H9 (cell line): ENCODE measurements around the gene SLK. TPM values are rescaled to one million over a fixed set of nuclear protein-coding genes. Genes with fewer than 3 reads are reported as not detected.

Experiments
- DNase-seq: peaks from one replicate; pipeline ENCODE4 v3.0.0-alpha.2; 2017
- H2AFZ ChIP-seq: one replicate; pipeline ENCODE4 v1.6.1; 2013; ENCODE audit warnings: mild to moderate bottlenecking, low read length, control low read depth, moderate library complexity
- H2AK5ac ChIP-seq: 2 replicates; pipeline ENCODE4 v1.6.1; 2013; ENCODE audit warnings: low read length, control low read depth, mixed read lengths; ENCODE audit not compliant: insufficient read length
- H2BK120ac ChIP-seq: one replicate; pipeline ENCODE4 v1.6.1; 2013; ENCODE audit warnings: low read depth, mild to moderate bottlenecking, low read length, control low read depth, inconsistent platforms; ENCODE audit not compliant: poor library complexity, severe bottlenecking
- H2BK12ac ChIP-seq: 2 replicates; pipeline ENCODE4 v1.6.1; 2013; ENCODE audit warnings: low read length, control low read depth, mixed read lengths, low read depth; ENCODE audit not compliant: insufficient read length
- H2BK15ac ChIP-seq: 2 replicates; pipeline ENCODE4 v1.6.1; 2013; ENCODE audit warnings: low read depth, low read length, control low read depth
- H2BK20ac ChIP-seq: one replicate; pipeline ENCODE4 v1.6.1; 2013; ENCODE audit warnings: low read depth, mild to moderate bottlenecking, low read length, control low read depth, inconsistent platforms; ENCODE audit not compliant: poor library complexity, severe bottlenecking
- H2BK5ac ChIP-seq: 2 replicates; pipeline ENCODE4 v1.6.1; 2013; ENCODE audit warnings: low read length, control low read depth, mixed read lengths; ENCODE audit not compliant: insufficient read length
- H3K14ac ChIP-seq: 2 replicates; pipeline ENCODE4 v1.6.1; 2013; ENCODE audit warnings: low read length, control low read depth; ENCODE audit not compliant: insufficient read depth
- H3K18ac ChIP-seq: 2 replicates; pipeline ENCODE4 v1.6.1; 2013; ENCODE audit warnings: low read depth, mild to moderate bottlenecking, mixed read lengths, low read length, control low read depth; ENCODE audit not compliant: insufficient read length
- H3K23ac ChIP-seq: 2 replicates; pipeline ENCODE4 v1.6.1; 2013; ENCODE audit warnings: low read length, control low read depth, mixed read lengths, low read depth; ENCODE audit not compliant: insufficient read length
- H3K23me2 ChIP-seq: 2 replicates; pipeline ENCODE4 v1.6.1; 2013; ENCODE audit warnings: low read depth, mild to moderate bottlenecking, mixed read lengths, low read length, control low read depth; ENCODE audit not compliant: insufficient read length, poor library complexity, severe bottlenecking
- H3K27ac ChIP-seq: 2 replicates; pipeline ENCODE4 v1.5.1; 2013; ENCODE audit warnings: low read length, control low read depth, mixed read lengths, low read depth; ENCODE audit not compliant: insufficient read length
- H3K27me3 ChIP-seq: 2 replicates; pipeline ENCODE4 v1.6.1; 2013; ENCODE audit warnings: low read length, control low read depth, inconsistent platforms; ENCODE audit not compliant: insufficient read depth
- H3K4ac ChIP-seq: 2 replicates; pipeline ENCODE4 v1.6.1; 2013; ENCODE audit warnings: low read depth, mild to moderate bottlenecking, control low read depth, inconsistent platforms, low read length, moderate library complexity
- H3K4me1 ChIP-seq: 2 replicates; pipeline ENCODE4 v1.6.1; 2013; ENCODE audit warnings: low read length, control low read depth, inconsistent platforms; ENCODE audit not compliant: insufficient read depth
- H3K4me2 ChIP-seq: 2 replicates; pipeline ENCODE4 v1.6.1; 2013; ENCODE audit warnings: low read length, control low read depth, mixed read lengths; ENCODE audit not compliant: insufficient read length, insufficient read depth
- H3K56ac ChIP-seq: 2 replicates; pipeline ENCODE4 v1.6.1; 2013; ENCODE audit warnings: low read depth, mild to moderate bottlenecking, mixed read lengths, low read length, control low read depth; ENCODE audit not compliant: insufficient read length
- H3K79me1 ChIP-seq: 2 replicates; pipeline ENCODE4 v1.6.1; 2013; ENCODE audit warnings: low read depth, mild to moderate bottlenecking, moderate library complexity, low read length, control low read depth, inconsistent platforms; ENCODE audit not compliant: insufficient read depth, poor library complexity, severe bottlenecking
- H3K79me2 ChIP-seq: 2 replicates; pipeline ENCODE4 v1.6.1; 2013; ENCODE audit warnings: low read length, control low read depth, inconsistent platforms; ENCODE audit not compliant: insufficient read depth
- H3K9ac ChIP-seq: 2 replicates; pipeline ENCODE4 v1.6.1; 2013; ENCODE audit warnings: low read length, control low read depth, mixed read lengths; ENCODE audit not compliant: insufficient read length; ENCODE audit errors: extremely low read depth
- H3K9me3 ChIP-seq: one replicate; pipeline ENCODE4 v1.6.1; 2013; ENCODE audit warnings: low read depth, low read length, inconsistent platforms; ENCODE audit not compliant: control insufficient read depth
- H3T11ph ChIP-seq: one replicate; pipeline ENCODE4 v1.6.1; 2013; ENCODE audit warnings: mild to moderate bottlenecking, low read length, control low read depth, inconsistent platforms
- H4K20me1 ChIP-seq: one replicate; pipeline ENCODE4 v1.6.1; 2013; ENCODE audit not compliant: control insufficient read depth, insufficient read length, insufficient read depth
- H4K5ac ChIP-seq: 2 replicates; pipeline ENCODE4 v1.6.1; 2013; ENCODE audit warnings: low read depth, mild to moderate bottlenecking, mixed read lengths, low read length, control low read depth; ENCODE audit not compliant: insufficient read length
- H4K8ac ChIP-seq: replicated peaks from 2 replicates; pipeline ENCODE4 v1.6.1; 2013; ENCODE audit warnings: low read length, control low read depth, mixed read lengths, low read depth; ENCODE audit not compliant: insufficient read length
- H4K91ac ChIP-seq: 2 replicates; pipeline ENCODE4 v1.6.1; 2013; ENCODE audit warnings: low read depth, mild to moderate bottlenecking, moderate library complexity, mixed read lengths, low read length, control low read depth; ENCODE audit not compliant: insufficient read length
- H3K27ac Mint-ChIP-seq, 3 experiments: 2 replicates in 2 of 3; 3 replicates in 1 of 3; pipeline ENCODE4 v1.8.0; 2020 to 2021; ENCODE audit warnings: mixed read lengths in 3 of 3, mild to moderate bottlenecking in 1 of 3, moderate library complexity in 1 of 3
- H3K27me3 Mint-ChIP-seq: 2 replicates; pipeline ENCODE4 v1.8.0; 2021; ENCODE audit warnings: low read depth, mild to moderate bottlenecking, moderate library complexity, mixed read lengths
- H3K36me3 Mint-ChIP-seq, 3 experiments: 2 replicates in 2 of 3; 3 replicates in 1 of 3; pipeline ENCODE4 v1.8.0; 2020 to 2021; ENCODE audit warnings: low read depth in 3 of 3, mixed read lengths in 3 of 3; ENCODE audit not compliant: insufficient read depth in 1 of 3
- H3K4me1 Mint-ChIP-seq, 2 experiments: 2 replicates each; pipeline ENCODE4 v1.8.0; 2020; ENCODE audit warnings: mixed read lengths in 2 of 2
- H3K4me3 Mint-ChIP-seq, 2 experiments: 2 replicates in 1 of 2; 3 replicates in 1 of 2; pipeline ENCODE4 v1.8.0; 2020 to 2021; ENCODE audit warnings: mild to moderate bottlenecking in 2 of 2, mixed read lengths in 2 of 2, moderate library complexity in 1 of 2
- H3K9me3 Mint-ChIP-seq, 2 experiments: 2 replicates in 1 of 2; 3 replicates in 1 of 2; pipeline ENCODE4 v1.8.0; 2020; ENCODE audit warnings: mild to moderate bottlenecking in 2 of 2, mixed read lengths in 2 of 2, moderate library complexity in 1 of 2
- WGBS: extraction: QIAGEN DNeasy Blood & Tissue Kit; methylation state at CpG from one replicate; pipeline ENCODE4 v1.1.7; 2013; ENCODE audit warnings: missing lambda C conversion rate, low lambda C conversion rate, mixed read lengths; ENCODE audit not compliant: insufficient read length; ENCODE audit errors: extremely low coverage; 5-methylcytosine and 5-hydroxymethylcytosine counted together
- total RNA-seq: library from RNA; stranded (reverse); gene quantifications from 2 replicates; pipeline ENCODE4 v1.2.1, GENCODE V29; 2021
- TF ChIP-seq, protein P1 (sequence below): fragments of 200-600 bp; sonication (generic); conservative IDR thresholded peaks from 3 replicates; pipeline ENCODE4 v1.8.0; 2021; ENCODE audit warnings: antibody characterized with exemption, mild to moderate bottlenecking

SLK gene
- total RNA-seq, 1 experiment from 2014 or later = 21.0 TPM

DNA sequence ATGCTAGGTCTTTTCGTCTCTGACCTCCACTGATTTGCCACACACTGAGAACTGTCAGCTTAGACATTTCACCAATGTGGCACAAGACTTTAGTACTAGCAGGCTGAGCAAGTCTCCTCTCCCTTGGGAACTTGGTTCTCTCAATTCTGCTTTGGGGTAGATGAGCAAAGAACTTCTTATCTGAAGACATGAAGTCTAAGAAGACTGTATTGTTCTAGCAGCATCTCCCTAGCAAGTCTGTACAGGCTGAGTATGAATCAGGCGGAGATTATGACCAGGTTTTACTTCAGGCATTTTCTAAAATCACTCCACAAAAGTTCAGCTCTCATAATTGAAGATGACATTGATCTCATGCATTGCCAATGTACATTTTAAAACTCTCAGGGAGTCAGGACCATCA is 25.1 kb upstream of the SLK start:
- no peaks in the 10 kb centered on the region for H3K79me2 ChIP-seq
- H3K18ac ChIP-seq = no peak overlapping the region
- no peak overlapping the region for H2BK5ac ChIP-seq
- H2BK15ac ChIP-seq = no peak overlapping the region
- no peak overlapping the region for H3K56ac ChIP-seq
- no peak overlapping the region for H2BK120ac ChIP-seq
- H3K9me3 Mint-ChIP-seq = no peaks in the 10 kb centered on the region
- H3K14ac ChIP-seq = no peak overlapping the region
- no peaks in the 10 kb centered on the region for H3K79me1 ChIP-seq
- no peak overlapping the region for H2AFZ ChIP-seq
- H3T11ph ChIP-seq = no peak overlapping the region
- H2BK20ac ChIP-seq = no peak overlapping the region
- H3K27me3 ChIP-seq = no peaks in the 10 kb centered on the region
- no peak overlapping the region for H3K9ac ChIP-seq
- no peaks in the 10 kb centered on the region for H3K4me1 Mint-ChIP-seq
- WGBS = no CpG with 5 or more reads among the region's 2 CpGs
- H4K5ac ChIP-seq = no peak overlapping the region
- no peak overlapping the region for H2AK5ac ChIP-seq
- H4K91ac ChIP-seq = no peak overlapping the region
- no peak overlapping the region for H4K8ac ChIP-seq
- H3K27me3 Mint-ChIP-seq = no peaks in the 10 kb centered on the region
- H3K4me3 Mint-ChIP-seq = no peak overlapping the region
- no peaks in the 10 kb centered on the region for H3K9me3 ChIP-seq
- no peak overlapping the region for H3K4ac ChIP-seq
- H3K27ac Mint-ChIP-seq = no peak overlapping the region
- no peaks in the 10 kb centered on the region for H3K23me2 ChIP-seq
- TF ChIP-seq, protein P1, sequence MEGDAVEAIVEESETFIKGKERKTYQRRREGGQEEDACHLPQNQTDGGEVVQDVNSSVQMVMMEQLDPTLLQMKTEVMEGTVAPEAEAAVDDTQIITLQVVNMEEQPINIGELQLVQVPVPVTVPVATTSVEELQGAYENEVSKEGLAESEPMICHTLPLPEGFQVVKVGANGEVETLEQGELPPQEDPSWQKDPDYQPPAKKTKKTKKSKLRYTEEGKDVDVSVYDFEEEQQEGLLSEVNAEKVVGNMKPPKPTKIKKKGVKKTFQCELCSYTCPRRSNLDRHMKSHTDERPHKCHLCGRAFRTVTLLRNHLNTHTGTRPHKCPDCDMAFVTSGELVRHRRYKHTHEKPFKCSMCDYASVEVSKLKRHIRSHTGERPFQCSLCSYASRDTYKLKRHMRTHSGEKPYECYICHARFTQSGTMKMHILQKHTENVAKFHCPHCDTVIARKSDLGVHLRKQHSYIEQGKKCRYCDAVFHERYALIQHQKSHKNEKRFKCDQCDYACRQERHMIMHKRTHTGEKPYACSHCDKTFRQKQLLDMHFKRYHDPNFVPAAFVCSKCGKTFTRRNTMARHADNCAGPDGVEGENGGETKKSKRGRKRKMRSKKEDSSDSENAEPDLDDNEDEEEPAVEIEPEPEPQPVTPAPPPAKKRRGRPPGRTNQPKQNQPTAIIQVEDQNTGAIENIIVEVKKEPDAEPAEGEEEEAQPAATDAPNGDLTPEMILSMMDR = no peak
- no peak overlapping the region for H2BK12ac ChIP-seq
- no peak for DNase-seq
- H4K20me1 ChIP-seq = no peaks in the 10 kb centered on the region
- H3K4me2 ChIP-seq = no peak overlapping the region
- no peak overlapping the region for H3K23ac ChIP-seq
- H3K27ac ChIP-seq = no peak overlapping the region
- H3K36me3 Mint-ChIP-seq = no peaks in the 10 kb centered on the region
- no peaks in the 10 kb centered on the region for H3K4me1 ChIP-seq
